ENCODE data around the gene TMEM143. TPM values are rescaled to one million over a fixed set of nuclear protein-coding genes. Genes with fewer than 3 reads are reported as not detected.
A peak's percentile ranks its signal among the peaks of the same experiment; 100 is the strongest.

Gene TMEM143
- 10 to 100 TPM; 14.5 to 16.1 TPM for total RNA-seq

DNA sequence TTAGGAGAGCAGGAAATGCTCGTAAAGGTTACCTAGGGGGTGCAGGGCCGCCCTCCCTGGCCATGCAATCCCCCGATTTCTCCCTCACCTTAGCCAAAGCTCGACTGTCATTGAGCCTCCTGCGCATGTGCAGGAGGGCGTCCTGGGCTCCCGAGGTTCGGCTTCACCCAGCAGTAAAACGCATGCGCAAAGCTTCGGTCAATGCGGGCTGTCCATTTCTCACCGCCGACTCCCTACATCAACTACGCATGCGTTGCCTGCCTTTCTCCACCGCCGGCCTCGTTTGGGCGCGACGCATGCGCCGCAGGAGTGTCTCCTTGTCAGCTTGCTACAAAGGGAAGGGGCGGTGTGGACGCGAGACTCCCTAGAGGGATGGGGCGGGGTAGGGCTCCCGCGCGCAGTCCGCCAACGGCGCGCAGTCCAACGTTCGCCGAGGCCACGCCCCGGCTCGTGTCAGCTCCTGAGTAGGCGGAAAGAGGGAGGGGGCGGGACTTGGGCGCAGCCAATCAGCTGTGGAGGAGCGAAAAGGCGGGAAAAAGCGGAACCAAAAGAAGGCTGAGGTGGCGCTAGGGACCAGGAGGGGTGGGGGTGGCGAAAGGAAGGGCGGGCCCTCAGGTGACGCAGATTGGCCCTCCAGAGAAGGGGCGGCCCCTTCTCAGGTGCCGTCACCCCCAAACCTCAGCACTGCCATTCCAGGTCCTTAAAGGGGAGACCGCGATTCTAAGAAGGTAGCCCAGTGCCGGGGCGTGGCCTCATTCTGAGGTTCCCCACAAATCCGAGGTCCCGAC, at the start of gene TMEM143, which contains the start of gene SYNGR4:
Gene TMEM143, minus strand, starts transcription at position 131 of the 788 bp plus-strand sequence. Its CDS starts 20 bp downstream, at position 111.
Gene SYNGR4, plus strand, starts transcription at position 558 of the 788 bp plus-strand sequence. CDS start 1,476 bp downstream, outside the sequence.
- H3K36me3 ChIP-seq (replicated peaks in 1 of 2; ENCODE audit: insufficient read depth in 1 of 2, low read depth in 2 of 2): no peaks in the 10 kb centered on the region
- 0 to 4% methylated on average over 11 to 59 of the region's 59 CpGs for WGBS, 2 donors
- DNase-seq (peak; percentile 98 to 100 (median 100)), ATAC-seq (peak; percentile 89)
- no peak within 1 kb of the TSS for H3K4me3 ChIP-seq
- H3K4me1 ChIP-seq: peaks cover 25% of the 10 kb centered on the region
- H3K9me3 ChIP-seq: no peaks in the 10 kb centered on the region
- peak within 1 kb of the TSS; percentile 87 to 97 (median 92) for H3K27ac ChIP-seq
- no peaks in the 10 kb centered on the region for H3K27me3 ChIP-seq
- intact Hi-C loops (cut with DNase I): no loop called here
- TF ChIP-seq, protein P1, sequence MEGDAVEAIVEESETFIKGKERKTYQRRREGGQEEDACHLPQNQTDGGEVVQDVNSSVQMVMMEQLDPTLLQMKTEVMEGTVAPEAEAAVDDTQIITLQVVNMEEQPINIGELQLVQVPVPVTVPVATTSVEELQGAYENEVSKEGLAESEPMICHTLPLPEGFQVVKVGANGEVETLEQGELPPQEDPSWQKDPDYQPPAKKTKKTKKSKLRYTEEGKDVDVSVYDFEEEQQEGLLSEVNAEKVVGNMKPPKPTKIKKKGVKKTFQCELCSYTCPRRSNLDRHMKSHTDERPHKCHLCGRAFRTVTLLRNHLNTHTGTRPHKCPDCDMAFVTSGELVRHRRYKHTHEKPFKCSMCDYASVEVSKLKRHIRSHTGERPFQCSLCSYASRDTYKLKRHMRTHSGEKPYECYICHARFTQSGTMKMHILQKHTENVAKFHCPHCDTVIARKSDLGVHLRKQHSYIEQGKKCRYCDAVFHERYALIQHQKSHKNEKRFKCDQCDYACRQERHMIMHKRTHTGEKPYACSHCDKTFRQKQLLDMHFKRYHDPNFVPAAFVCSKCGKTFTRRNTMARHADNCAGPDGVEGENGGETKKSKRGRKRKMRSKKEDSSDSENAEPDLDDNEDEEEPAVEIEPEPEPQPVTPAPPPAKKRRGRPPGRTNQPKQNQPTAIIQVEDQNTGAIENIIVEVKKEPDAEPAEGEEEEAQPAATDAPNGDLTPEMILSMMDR (IDR thresholded peaks at IDR 0.05): no peak
- TF ChIP-seq POLR2A (IDR thresholded peaks at IDR 0.05): peak in 2 of 3 donors; percentile 66 to 72

DNA sequence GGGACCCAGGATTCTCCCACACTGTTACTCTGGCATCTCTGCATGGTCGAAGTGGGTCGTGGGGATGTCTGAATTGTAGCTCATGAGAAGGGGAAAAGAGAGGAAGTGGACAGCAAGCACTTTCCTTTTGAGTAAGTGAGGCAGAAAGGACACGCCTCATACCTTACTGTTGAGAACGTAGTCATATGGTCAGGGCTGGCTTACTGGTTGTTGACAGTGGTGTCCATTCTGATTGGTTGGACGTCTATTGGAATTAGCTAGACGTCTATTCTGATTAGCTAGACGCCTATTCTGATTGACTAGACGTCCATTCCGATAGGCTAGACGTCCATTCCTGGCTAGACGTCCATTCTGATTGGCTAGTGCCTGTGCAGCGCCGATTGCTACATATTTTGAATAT, 42.1 kb upstream of the TMEM143 start:
- TF ChIP-seq, protein P1 (IDR thresholded peaks at IDR 0.05): no peak
- no peak for TF ChIP-seq POLR2A (IDR thresholded peaks at IDR 0.05)
- no peak overlapping the region for H3K27ac ChIP-seq
- H3K27me3 ChIP-seq: peaks cover 0 to 6% of the 10 kb centered on the region in 2 donors
- no peak for DNase-seq
- H3K4me1 ChIP-seq: no peaks in the 10 kb centered on the region
- WGBS, 2 donors: 60 to 76% methylated on average over 8 to 13 of the region's 13 CpGs
- no peak overlapping the region for H3K4me3 ChIP-seq
- no peaks in the 10 kb centered on the region for H3K36me3 ChIP-seq (replicated peaks in 1 of 2; ENCODE audit: insufficient read depth in 1 of 2, low read depth in 2 of 2)
- no peaks in the 10 kb centered on the region for H3K9me3 ChIP-seq
- no peak for ATAC-seq
- intact Hi-C loops (cut with DNase I): no loop called here

DNA sequence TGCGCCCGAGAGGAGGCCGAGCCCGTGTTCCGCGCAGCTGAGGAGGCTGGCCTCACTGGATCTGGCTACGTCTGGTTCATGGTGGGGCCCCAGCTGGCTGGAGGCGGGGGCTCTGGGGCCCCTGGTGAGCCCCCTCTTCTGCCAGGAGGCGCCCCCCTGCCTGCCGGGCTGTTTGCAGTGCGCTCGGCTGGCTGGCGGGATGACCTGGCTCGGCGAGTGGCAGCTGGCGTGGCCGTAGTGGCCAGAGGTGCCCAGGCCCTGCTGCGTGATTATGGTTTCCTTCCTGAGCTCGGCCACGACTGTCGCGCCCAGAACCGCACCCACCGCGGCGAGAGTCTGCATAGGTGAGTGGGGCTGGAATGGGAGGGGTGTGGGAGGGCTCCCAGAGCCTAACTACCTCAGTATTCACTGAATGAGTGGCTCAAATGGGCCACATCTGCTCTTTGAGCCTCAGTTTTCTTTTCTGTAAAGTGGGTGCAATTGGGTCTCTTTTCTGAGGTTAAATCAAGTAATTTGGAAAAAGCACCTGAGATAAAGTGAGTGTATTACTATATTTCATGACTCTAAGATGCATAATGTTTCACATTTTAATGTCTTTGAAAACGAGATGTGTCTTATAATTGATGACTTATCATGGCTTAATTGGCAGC, 41.4 kb upstream of the TMEM143 start:
- no peak overlapping the region for H3K27ac ChIP-seq
- ATAC-seq: no peak
- no peak overlapping the region for H3K4me3 ChIP-seq
- peaks cover 0 to 6% of the 10 kb centered on the region in 2 donors for H3K27me3 ChIP-seq
- intact Hi-C loops (cut with DNase I): no loop called here
- no peaks in the 10 kb centered on the region for H3K9me3 ChIP-seq
- WGBS, 2 donors: 87 to 93% methylated on average over 14 to 24 of the region's 27 CpGs
- TF ChIP-seq POLR2A (IDR thresholded peaks at IDR 0.05): no peak
- TF ChIP-seq, protein P1 (IDR thresholded peaks at IDR 0.05): no peak
- no peaks in the 10 kb centered on the region for H3K4me1 ChIP-seq
- no peak for DNase-seq
- H3K36me3 ChIP-seq (replicated peaks in 1 of 2; ENCODE audit: insufficient read depth in 1 of 2, low read depth in 2 of 2): no peaks in the 10 kb centered on the region

DNA sequence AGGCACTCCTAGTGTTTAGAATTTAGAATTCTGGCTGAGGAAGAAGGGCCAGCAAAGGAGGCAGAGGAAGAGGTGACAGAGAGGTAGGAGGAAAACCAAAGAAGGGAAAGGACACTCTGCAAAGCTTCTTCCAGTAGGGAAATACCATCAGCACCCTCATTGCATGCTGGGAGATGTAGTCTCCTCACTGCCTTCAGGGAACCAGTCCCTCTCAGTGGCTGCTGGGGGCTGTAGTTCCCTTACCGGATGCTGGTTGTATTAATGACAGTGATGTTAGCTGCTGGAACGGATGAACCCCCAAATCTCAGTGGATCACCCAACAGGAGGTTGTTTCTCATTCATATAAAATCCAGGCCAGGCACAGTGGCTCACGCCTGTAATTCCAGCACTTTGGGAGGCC, 39.9 kb upstream of the TMEM143 start:
- Histone ChIP-seq H3K27ac (no peak overlapping the region), H3K36me3 (replicated peaks in 1 of 2; ENCODE audit: insufficient read depth in 1 of 2, low read depth in 2 of 2) (no peaks in the 10 kb centered on the region), H3K4me3 (no peak overlapping the region), H3K27me3 (peaks cover 0 to 6% of the 10 kb centered on the region in 2 donors), H3K4me1 (no peaks in the 10 kb centered on the region), H3K9me3 (no peaks in the 10 kb centered on the region)
- DNase-seq (peak in 3 of 4 donors; percentile 41 to 59 (median 49)), ATAC-seq (peak; percentile 41)
- 43 to 67% methylated on average over 2 to 3 of the region's 3 CpGs for WGBS, 2 donors
- intact Hi-C loops (cut with DNase I): no loop called here
- no peak for TF ChIP-seq POLR2A (IDR thresholded peaks at IDR 0.05)
- TF ChIP-seq, protein P1 (IDR thresholded peaks at IDR 0.05): no peak

All from body of pancreas (tissue), 4 donors.